ENCODE results near the gene LRRC47.

- TF ChIP-seq CTCF (IDR thresholded peaks at IDR 0.05; ENCODE audit: low read depth, low read length) (no peak), EZH2phosphoT487 (IDR thresholded peaks at IDR 0.05; ENCODE audit: low read depth) (no peak)
These were observed 23.5 kb upstream of the LRRC47 start for GRCh38 chr1:3819771-3820200.

All from OCI-LY3 (cell line).